Subcutaneous adipose tissue (tissue), 4 donors: ENCODE results near the gene GRIN2A. TPM values are rescaled to one million over a fixed set of nuclear protein-coding genes. Genes with fewer than 3 reads are reported as not detected.

Source experiments
- total RNA-seq, 4 donors: library from RNA; depleted of rRNA; stranded (reverse); fragments of >200 nt; gene quantifications; one replicate each; pipeline ENCODE4 v1.1.0, GENCODE V29; 2016
- TF ChIP-seq, protein P1 (sequence below): fragments of 450-650 bp; IDR thresholded peaks from one replicate; pipeline ENCODE4 v1.5.1; 2016; ENCODE audit warnings: low read depth, mild to moderate bottlenecking, control low read depth, antibody characterized with exemption, moderate library complexity

GRIN2A gene
- total RNA-seq, 4 donors from 2014 or later, result under 0.01 to 0.19 (median 0.17) TPM; not detected in 1

DNA sequence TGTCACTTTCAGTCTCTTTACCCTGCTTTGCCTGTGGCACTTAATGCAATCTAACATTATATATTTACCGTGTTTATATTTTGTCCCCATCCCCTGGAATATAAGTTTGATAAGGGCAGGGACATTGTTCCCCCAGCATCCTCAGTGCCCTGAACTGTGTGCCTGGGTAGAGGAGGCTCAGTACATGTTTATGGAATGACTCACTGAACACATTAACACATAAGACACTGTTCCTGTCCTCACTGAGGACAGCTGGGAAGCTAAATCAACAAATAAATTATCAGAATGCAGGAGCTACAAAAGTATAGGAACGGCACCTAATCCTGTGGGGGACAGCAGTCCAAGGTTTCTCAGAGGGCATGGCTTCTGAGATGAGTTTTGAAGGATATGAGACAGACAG is 27.8 kb downstream of the GRIN2A start:
- TF ChIP-seq, protein P1, sequence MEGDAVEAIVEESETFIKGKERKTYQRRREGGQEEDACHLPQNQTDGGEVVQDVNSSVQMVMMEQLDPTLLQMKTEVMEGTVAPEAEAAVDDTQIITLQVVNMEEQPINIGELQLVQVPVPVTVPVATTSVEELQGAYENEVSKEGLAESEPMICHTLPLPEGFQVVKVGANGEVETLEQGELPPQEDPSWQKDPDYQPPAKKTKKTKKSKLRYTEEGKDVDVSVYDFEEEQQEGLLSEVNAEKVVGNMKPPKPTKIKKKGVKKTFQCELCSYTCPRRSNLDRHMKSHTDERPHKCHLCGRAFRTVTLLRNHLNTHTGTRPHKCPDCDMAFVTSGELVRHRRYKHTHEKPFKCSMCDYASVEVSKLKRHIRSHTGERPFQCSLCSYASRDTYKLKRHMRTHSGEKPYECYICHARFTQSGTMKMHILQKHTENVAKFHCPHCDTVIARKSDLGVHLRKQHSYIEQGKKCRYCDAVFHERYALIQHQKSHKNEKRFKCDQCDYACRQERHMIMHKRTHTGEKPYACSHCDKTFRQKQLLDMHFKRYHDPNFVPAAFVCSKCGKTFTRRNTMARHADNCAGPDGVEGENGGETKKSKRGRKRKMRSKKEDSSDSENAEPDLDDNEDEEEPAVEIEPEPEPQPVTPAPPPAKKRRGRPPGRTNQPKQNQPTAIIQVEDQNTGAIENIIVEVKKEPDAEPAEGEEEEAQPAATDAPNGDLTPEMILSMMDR, result no peak

DNA sequence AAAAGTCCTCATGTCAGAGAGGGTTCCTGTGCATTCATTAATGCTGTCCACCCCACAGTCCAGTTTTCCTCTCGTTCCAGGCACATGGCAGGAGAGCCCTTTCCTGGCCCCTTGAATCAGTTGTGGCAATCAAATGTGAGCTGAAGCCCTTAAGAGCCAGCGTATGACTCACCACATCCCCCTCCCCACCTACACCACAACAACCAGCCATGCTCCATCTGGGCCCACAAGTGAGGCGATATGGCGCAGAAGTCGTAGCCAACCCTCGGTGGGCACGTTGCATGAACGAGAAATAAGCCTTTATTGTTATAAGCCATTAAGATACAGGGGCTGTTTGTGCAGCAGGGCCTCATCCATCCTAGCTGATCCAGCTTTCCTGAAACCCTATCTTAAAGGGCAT is 28.2 kb downstream of the GRIN2A start:
- TF ChIP-seq, protein P1, result no peak

DNA sequence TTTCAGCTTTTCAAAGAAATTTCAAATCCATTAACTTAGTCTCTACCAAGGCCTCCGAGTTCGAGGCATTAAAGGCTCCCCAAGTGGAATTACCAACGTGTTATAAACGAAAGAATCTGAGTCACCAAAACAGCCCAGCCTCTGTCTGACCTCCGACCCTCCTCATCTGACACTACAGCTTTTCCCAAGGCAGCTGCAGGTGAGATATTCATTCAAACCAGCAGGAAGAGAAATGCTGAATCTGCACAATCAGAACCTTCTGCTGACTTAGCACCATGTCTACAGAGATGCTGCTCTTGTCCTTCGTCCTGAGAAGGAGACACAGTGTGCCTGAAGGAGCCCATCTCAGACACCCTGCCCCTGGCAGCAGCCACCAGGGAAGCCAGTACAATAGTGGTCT is 30.5 kb downstream of the GRIN2A start:
- TF ChIP-seq, protein P1, result no peak

DNA sequence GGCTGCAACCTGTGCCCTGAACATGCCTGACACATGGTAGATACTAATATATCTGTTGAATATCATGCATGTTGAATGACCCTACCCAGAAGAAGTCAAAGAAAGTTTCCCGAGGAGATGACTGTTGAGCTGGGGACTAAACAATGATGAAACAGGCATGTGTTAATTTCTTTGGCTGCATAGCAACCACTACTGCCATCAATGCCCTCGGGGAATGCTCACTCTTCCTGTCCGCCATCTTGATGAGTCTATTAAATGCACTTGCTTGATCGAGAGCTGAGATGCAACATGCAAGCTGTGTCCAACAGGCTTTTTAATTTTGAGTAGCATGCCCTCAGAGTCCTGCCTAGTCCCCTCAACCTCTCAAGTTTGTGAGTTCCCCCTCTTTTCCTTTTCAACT is 31.3 kb downstream of the GRIN2A start:
- TF ChIP-seq, protein P1, result no peak

DNA sequence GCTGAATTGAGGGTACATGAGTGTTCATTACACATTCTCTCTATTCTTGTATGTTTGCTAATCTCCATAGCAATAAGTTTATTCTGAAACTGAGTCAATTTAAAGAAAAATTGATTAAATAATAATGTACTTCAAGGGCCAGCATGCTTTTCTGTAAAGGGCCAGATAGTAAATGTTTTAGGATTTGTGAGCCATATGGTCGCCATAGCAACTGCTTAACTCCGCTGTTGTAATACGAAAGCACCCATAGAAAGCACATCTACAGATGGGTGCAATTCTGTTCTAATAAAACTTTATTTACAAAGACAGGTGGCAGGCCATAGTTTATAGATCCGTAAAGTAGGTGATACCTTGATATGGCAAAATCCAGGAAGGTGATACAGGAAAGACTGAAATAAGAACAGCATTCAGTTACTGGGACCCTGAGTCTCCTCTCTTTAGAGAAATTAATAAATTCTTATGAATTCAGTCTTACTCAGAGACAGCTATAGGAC is 36.6 kb downstream of the GRIN2A start:
- TF ChIP-seq, protein P1, result no peak

DNA sequence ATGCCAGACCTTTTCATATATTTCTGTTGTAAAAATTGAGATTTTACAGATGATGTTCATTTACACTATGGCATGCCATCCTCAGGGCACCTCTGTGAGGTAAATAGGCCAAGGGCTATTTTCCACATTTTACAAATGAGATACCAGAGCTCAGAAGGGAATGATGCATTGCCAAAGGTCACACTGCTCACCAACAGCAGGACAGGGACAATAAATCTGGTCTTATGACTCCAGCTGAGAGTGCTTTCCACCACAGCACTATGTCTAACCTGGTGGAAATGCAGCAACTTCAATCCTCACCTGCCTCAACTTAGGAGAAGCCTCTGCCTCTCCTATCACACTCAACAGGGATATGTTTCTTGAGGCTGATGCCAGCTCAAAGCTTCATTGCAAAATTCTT is 40.6 kb downstream of the GRIN2A start:
- TF ChIP-seq, protein P1, result no peak

DNA sequence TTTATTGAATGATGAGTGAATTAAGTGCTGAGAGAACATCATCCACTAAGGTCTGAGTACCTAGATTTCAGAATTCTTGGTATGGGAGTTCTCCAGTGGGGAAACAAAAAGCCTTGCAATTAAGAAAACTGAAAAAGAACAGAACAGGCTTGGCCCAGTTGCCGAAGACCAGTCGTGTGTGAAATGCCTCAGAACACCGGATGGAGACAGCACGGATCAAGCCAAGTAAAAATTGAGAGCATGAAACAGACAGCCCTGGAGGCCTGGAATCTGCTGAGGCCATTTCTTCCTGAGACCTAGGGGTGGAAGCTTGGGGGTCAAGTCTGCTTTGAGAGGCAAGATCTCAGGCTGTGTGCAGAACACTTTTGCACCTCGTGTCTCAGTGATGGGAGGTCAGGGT is 43.3 kb downstream of the GRIN2A start:
- TF ChIP-seq, protein P1, result no peak
